Hepatocyte (in vitro differentiated cells): ENCODE data around the gene FAM168B.

Source experiments
- CTCF ChIP-seq: fragments of 200-600 bp; sonication (generic); IDR thresholded peaks from 2 replicates; pipeline ENCODE4 v1.5.1; 2016; ENCODE audit warnings: antibody characterized with exemption, mild to moderate bottlenecking; ENCODE audit not compliant: poor library complexity
- EZH2 ChIP-seq: fragments of 200-600 bp; sonication (generic); IDR thresholded peaks from 2 replicates; pipeline ENCODE4 v1.6.1; 2016; ENCODE audit warnings: antibody characterized with exemption, mild to moderate bottlenecking, borderline replicate concordance
- EZH2phosphoT487 ChIP-seq: fragments of 200-600 bp; sonication (generic); IDR thresholded peaks from one replicate; pipeline ENCODE4 v1.6.1; 2018; ENCODE audit warnings: antibody characterized with exemption, mild to moderate bottlenecking, low read depth, moderate library complexity; ENCODE audit not compliant: unreplicated experiment, severe bottlenecking

- TF ChIP-seq EZH2 (no peak), CTCF (no peak), EZH2phosphoT487 (no peak)
Observed at GRCh38 chr2:131123192-131123591, 29.9 kb upstream of the FAM168B start.
